Adipose tissue (tissue), 3 donors: Measurements from ENCODE around the gene SINHCAF. TPM values are rescaled to one million over a fixed set of nuclear protein-coding genes. Genes with fewer than 3 reads are reported as not detected.
"Not testable (repeated sequence)": the region's sequence is repeated elsewhere in the genome, so short reads cannot be mapped to it uniquely, and the experiment has no call there.

Experiments
- H3K27ac ChIP-seq: one replicate; pipeline ENCODE4 v1.5.1; 2013; ENCODE audit warnings: low read depth, low read length
- WGBS, 3 donors: extraction: QIAGEN DNeasy Blood & Tissue Kit; methylation state at CpG; one replicate each; pipeline ENCODE4 v1.1.7; 2013; 5-methylcytosine and 5-hydroxymethylcytosine counted together
- polyA plus RNA-seq, 3 donors: library from polyadenylated mRNA; stranded (reverse); fragments of 200-250 nt; gene quantifications; one replicate each; pipeline ENCODE4 v1.2.3, GENCODE V29; 2013
- donor health status: healthy with polysubstance abuse.
- donor health status: Bipolar disorder and iron deficiency.
- donor health status: healthy.

SINHCAF gene
- polyA plus RNA-seq, 3 donors = 8.0 to 12.4 (median 12.0) TPM

GRCh38 chr12:31279390-31279924, 46.5 kb downstream of the SINHCAF start:
- no peak overlapping the region for H3K27ac ChIP-seq
- WGBS, 3 donors = 94 to 97% (median 94%) methylated on average over 8 of the region's 8 CpGs

- no peak overlapping the region for H3K27ac ChIP-seq
- WGBS, 3 donors = 53 to 67% (median 54%) methylated on average over 1 of the region's 1 CpG
Measured at GRCh38 chr12:31278832-31279231, 47.1 kb downstream of the SINHCAF start.

- WGBS, 3 donors = 86 to 87% (median 86%) methylated on average over 4 of the region's 4 CpGs
- no peak overlapping the region for H3K27ac ChIP-seq
Measured at GRCh38 chr12:31278424-31278823, 47.5 kb downstream of the SINHCAF start.

DNA sequence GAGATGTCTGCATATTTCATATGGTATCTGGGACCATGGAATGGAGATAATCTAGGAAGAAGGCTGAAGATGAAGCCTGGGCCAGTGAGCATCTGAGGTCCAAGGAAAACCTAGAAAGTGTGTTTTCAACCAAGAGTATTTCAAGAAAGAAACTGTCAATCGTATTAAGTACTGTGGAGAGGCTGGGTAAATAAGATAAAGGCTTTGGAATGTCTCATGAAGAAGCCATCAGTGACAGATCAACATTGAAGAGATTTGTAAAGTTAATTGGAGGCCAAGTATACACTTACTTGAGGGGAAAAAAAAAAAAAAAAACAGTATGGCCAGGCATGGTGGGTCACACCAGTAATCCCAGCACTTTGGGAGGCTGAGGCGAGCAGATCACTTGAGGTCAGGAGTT, 48.9 kb downstream of the SINHCAF start:
- WGBS, 3 donors = 80 to 97% (median 94%) methylated on average over 2 of the region's 2 CpGs
- no peak overlapping the region for H3K27ac ChIP-seq

DNA sequence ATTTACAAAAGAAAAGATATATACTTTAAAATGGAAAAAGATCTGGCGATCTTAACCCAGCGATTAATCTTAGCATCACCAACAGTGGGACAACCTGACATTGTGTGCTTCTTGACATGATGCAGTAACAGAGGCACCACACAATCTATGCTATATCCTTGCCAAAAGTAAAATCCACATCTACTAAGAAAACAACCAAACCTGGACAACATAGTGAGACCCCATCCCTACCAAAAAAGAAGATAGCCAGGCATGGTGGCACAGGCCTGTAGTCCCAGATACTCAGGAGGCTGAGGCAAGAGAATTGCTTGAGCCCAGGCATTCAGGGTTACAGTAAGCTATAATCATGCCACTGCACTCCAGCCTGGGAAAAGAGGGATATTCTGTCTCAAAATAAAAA, 50.5 kb downstream of the SINHCAF start:
- 97 to 99% (median 97%) methylated on average over 2 of the region's 2 CpGs for WGBS, 3 donors
- H3K27ac ChIP-seq = no peak overlapping the region

GRCh38 chr12:31274520-31275300, 51.2 kb downstream of the SINHCAF start:
- no peak overlapping the region for H3K27ac ChIP-seq

GRCh38 chr12:31273794-31274193, 52.2 kb downstream of the SINHCAF start:
- not testable (repeated sequence) for H3K27ac ChIP-seq
- 96 to 100% (median 97%) methylated on average over 6 of the region's 6 CpGs for WGBS, 3 donors

More at GRCh38 chr12:31274520-31275300, 51.2 kb downstream of the SINHCAF start:
- WGBS, 3 donors = 77 to 82% (median 82%) methylated on average over 2 of the region's 2 CpGs

- WGBS, 3 donors = 93 to 96% (median 95%) methylated on average over 4 of the region's 4 CpGs
- H3K27ac ChIP-seq = no peak overlapping the region
Measured at GRCh38 chr12:31272607-31273225, 53.2 kb downstream of the SINHCAF start.

GRCh38 chr12:31267966-31268365, 58.0 kb downstream of the SINHCAF start:
- no peak overlapping the region for H3K27ac ChIP-seq
- WGBS, 3 donors = 74 to 95% (median 87%) methylated on average over 2 of the region's 2 CpGs

DNA sequence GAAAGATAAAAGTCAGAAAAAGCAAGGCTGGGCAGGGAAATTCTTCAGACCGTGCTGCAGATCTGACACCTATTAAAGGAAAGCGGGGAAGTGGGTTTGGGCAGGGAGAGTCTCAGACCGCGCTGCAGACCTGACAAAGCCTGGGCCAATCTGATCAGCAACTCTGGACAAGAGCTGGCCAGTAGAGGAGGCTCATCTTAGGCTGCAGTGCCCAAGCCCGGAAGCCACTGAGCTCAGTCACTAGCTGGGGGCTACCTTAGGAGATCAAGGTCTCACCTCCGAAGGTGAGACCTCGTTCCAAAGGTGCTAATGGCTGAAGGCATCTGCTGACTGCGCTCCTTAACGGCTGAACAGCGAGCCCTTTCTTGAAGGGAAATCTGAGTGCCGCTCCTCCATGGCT, 60.2 kb downstream of the SINHCAF start:
- WGBS, 3 donors = 71 to 82% (median 76%) methylated on average over 11 of the region's 11 CpGs

DNA sequence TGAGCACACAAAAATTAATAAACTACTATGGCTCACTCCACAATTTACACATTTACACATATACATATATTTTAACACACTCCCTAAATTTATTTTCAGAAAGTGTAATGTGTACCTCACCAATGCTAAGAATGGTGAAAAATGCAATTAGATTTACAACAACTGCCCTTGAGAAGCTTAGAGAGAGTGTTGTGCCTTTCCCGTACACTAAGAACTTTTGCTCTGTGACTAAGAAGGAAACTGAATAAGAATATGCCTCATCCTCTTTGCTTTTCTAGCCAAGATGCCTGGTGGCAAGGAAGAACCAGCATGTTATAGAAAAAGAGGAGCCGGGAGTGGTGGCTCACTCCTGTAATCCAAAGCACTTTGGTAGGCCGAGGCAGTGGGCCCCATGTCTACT, 62.3 kb downstream of the SINHCAF start:
- H3K27ac ChIP-seq = no peak overlapping the region
- WGBS, 3 donors = 80 to 95% (median 92%) methylated on average over 3 of the region's 3 CpGs

More for the DNA sequence above, 60.2 kb downstream of the SINHCAF start:
- H3K27ac ChIP-seq = no peak overlapping the region

DNA sequence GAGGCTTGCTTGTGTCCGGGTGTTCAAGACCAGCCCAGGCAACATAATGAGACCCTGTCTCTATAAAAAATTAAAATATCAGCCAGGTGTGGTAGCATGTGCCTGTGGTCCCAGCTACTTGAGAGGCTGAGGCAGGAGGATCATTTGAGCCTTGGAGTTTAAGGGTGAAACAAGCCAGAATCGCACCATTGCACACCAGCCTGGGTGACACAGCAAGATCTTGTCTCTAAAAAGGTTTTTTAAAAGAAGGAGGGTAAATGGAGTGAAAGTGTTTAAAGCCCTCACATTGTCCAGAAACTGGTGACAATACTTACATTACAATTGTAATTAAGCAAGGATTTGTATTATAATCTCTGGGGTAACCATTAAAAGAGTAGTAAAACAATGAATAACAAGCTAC, 64.2 kb downstream of the SINHCAF start:
- 97 to 100% (median 99%) methylated on average over 2 of the region's 2 CpGs for WGBS, 3 donors

GRCh38 chr12:31260840-31261239, 65.1 kb downstream of the SINHCAF start:
- 45 to 79% (median 72%) methylated on average over 2 of the region's 2 CpGs for WGBS, 3 donors
- no peak overlapping the region for H3K27ac ChIP-seq

More for the DNA sequence above, 64.2 kb downstream of the SINHCAF start:
- H3K27ac ChIP-seq = no peak overlapping the region

DNA sequence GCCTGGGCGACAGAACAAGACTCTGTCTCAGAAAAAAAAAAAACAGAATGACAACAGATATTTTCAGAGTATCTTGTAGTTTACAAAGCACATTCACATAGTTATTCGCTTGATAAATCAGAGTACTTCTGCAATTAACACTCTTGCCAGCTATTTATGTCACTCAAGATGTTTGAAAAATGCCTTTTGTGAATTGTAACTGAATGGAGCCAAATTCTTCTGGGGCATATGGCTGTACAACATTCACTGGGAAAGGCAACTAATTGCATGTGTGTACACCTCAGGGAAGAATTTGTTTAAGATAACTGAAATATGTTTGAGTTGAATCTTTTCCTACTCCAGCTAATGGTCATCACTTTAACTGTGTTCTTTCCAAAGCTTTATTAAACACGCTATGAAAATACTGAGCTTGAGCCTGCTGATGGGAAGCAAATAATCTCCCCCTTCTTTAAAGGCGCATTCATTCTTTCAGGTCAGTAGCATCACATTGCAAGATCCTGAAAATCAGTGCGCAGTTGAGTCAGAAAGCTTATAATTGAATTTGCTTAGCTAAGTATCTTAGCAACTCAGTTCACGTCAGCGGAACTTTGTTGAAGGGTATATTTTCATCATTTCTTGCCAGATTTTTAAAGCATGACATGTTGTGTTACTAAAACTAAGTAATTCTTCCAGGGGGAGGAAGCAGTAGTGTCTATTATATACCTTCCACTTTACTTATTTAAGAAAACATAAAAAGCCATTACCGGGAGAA, 66.6 kb downstream of the SINHCAF start:
- H3K27ac ChIP-seq = no peak overlapping the region
- WGBS, 3 donors = 78 to 86% (median 79%) methylated on average over 8 of the region's 8 CpGs

DNA sequence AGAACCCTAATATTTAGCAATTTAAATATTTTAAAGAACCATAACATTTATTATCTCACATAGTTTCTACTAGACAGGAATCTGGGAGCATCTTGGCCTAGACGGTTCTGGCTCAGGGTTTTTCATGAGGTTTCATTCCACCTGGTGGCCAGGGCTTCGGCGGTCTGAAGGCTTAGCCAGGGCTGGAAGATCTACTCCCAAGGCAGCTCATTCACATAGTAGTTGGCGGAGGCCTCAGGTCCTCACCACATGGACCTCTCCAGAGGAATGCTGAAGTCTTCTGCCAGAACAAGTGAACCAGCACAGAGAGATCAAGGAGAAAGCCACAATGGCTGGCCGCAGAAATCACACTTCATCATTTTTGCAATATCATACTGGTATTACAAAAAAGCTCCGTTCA, 68.2 kb downstream of the SINHCAF start:
- WGBS, 3 donors = 72 to 81% (median 79%) methylated on average over 6 of the region's 6 CpGs
- H3K27ac ChIP-seq = no peak overlapping the region

- 62 to 68% (median 66%) methylated on average over 34 of the region's 34 CpGs for WGBS, 3 donors
- not testable (repeated sequence) for H3K27ac ChIP-seq
Measured at GRCh38 chr12:31251707-31252611, 74.0 kb downstream of the SINHCAF start.

DNA sequence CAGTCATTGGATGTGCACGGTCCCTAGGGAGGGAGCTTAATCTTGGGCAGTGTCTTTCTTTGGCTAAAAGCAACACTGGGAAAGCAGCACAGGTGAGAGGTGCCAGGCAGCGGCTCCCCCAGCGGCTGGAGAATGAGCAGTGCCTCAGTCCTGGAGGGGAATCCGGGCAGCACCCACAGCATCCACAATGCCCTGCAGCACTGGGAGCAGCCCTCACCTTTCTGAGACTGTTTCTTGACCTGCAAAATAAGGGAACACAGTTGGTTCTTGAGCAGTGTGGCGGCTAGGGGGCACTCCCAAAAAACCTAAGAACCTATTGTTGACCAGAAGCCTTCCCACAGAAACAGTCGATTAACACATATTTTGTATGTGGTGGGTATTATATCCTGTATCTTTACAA, 75.8 kb downstream of the SINHCAF start:
- H3K27ac ChIP-seq = no peak overlapping the region
- 65 to 78% (median 73%) methylated on average over 6 of the region's 6 CpGs for WGBS, 3 donors

- no peak overlapping the region for H3K27ac ChIP-seq
- WGBS, 3 donors = 46 to 66% (median 46%) methylated on average over 3 of the region's 3 CpGs
Measured at GRCh38 chr12:31249356-31249755, 76.6 kb downstream of the SINHCAF start.
